Activated CD8-positive, alpha-beta T cell treated with anti-CD3 and anti-CD28 coated beads, Interleukin-2, amount 10 ng/mL, durations not matched to agents 7 days and 5 days (primary cell): ENCODE results near the gene BIN1. TPM values are rescaled to one million over a fixed set of nuclear protein-coding genes. Genes with fewer than 3 reads are reported as not detected.

Source experiments
- ATAC-seq: fragments of 150-1000 bp; cut with Tn5 transposase; one replicate; pipeline ENCODE4 v1.10.0; 2021; ENCODE audit warnings: moderate library complexity
- CTCF ChIA-PET: fragments of 350-600 bp; sonication (Branson Sonifier 250); formaldehyde crosslinking; loops from one replicate; lab custom pipeline; 2021; ENCODE audit warnings: antibody characterized with exemption; lab: Charles Lee
- POLR2A ChIA-PET: fragments of 350-600 bp; sonication (Branson Sonifier 250); formaldehyde crosslinking; loops from one replicate; lab custom pipeline; 2021; ENCODE audit warnings: antibody characterized with exemption; lab: Charles Lee
- DNase-seq: peaks from one replicate; pipeline ENCODE4 v3.0.0-alpha.2; 2020
- H3K27ac Mint-ChIP-seq: one replicate; pipeline ENCODE4 v1.8.0; 2021; ENCODE audit warnings: mild to moderate bottlenecking, mixed read lengths
- H3K27me3 Mint-ChIP-seq: one replicate; pipeline ENCODE4 v1.8.0; 2021; ENCODE audit warnings: low read depth, mixed read lengths
- H3K36me3 Mint-ChIP-seq: one replicate; pipeline ENCODE4 v1.8.0; 2021; ENCODE audit warnings: low read depth, mixed read lengths
- H3K4me1 Mint-ChIP-seq: one replicate; pipeline ENCODE4 v1.8.0; 2021; ENCODE audit warnings: low read depth, mixed read lengths
- H3K4me3 Mint-ChIP-seq: one replicate; pipeline ENCODE4 v1.8.0; 2021; ENCODE audit warnings: mild to moderate bottlenecking, mixed read lengths
- H3K9me3 Mint-ChIP-seq: one replicate; pipeline ENCODE4 v1.8.0; 2022; ENCODE audit warnings: mixed read lengths; ENCODE audit not compliant: insufficient read depth
- total RNA-seq, 2 experiments: library from RNA; stranded (reverse); gene quantifications; one replicate each; pipeline ENCODE4 v1.2.3, GENCODE V29; 2021

BIN1 gene
- total RNA-seq, 2 experiments from 2014 or later = 125 to 127 TPM

GRCh38 chr2:127143841-127144782, 37.2 kb upstream of the BIN1 start:
- DNase-seq = peak; percentile 14
- Mint-ChIP-seq H3K4me1 (no peaks in the 10 kb centered on the region), H3K4me3 (no peak overlapping the region), H3K36me3 (no peaks in the 10 kb centered on the region), H3K27ac (no peak overlapping the region), H3K9me3 (no peaks in the 10 kb centered on the region), H3K27me3 (peaks cover 15% of the 10 kb centered on the region)
- ChIA-PET POLR2A (no interaction called here), CTCF (no interaction called here)
- no peak for ATAC-seq

DNA sequence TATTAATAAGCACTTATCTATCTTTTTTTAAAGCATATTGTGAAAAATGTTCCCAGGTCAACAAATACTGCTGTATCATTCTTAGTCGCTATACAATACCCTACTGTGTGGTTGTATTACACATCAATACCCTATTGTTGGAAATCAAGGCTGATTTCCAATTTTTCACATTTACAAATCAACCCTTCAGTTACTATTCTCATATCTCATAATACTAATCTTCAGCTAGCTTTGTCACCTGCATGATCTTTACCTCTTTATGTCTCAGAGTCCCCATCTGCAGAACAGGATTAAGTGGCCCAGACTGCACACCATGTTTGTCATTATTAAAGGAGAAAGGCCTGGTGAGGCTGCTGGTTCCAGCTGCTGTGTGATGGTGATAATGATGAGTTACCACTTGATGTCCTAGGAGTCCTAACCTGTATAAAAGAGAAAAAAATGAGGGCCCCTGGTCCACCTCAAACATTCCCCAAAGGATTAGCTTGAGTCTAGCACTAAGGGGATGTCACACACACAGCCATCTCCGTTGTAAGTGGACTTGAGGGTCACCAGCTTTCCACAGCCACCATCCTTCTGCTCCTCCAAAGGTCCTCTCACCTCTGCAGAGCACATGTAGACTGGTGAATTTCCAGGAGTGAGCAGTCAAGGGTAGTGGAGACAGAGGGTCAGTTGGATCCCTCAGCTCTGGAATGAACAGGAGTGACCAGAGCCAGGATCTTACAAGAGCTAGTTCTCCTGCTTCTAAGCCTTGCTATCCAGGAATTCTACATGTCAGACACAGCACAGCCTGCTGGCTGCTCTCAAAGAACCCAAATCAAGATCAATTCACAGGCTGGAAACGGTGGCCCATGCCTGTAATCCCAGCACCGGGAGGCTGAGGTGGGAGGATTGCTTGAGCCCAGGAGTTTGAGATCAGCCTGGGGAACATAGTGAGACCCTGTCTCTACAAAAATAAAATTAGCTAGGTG, 36.0 kb upstream of the BIN1 start:
- ChIA-PET POLR2A (no interaction called here), CTCF (no interaction called here)
- Mint-ChIP-seq H3K27ac (no peak overlapping the region), H3K4me3 (no peak overlapping the region), H3K36me3 (no peaks in the 10 kb centered on the region), H3K4me1 (no peaks in the 10 kb centered on the region), H3K9me3 (no peaks in the 10 kb centered on the region), H3K27me3 (peaks cover 15% of the 10 kb centered on the region)
- DNase-seq (peak; percentile 12), ATAC-seq (no peak)

DNA sequence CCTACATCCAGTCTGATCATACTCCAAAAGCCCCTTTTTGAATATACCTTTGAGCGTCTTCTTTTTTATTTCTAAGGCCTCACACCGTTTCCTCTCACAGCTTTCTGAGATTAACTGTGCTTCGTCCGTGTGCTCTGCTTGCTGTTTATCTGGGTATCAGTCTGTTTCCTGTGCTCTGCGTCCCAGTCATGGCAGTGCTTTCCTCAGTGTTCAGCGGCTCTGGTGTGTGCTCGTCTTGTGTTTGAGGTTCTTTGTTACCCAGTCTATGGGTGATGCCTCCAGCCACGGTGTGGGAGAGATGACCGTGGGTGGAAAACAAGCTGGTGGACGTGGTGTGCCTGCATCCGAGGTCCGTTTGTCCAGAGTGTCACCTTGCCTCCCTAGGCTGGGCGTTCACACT, 33.6 kb upstream of the BIN1 start:
- peaks cover 15% of the 10 kb centered on the region for H3K27me3 Mint-ChIP-seq
- no peak overlapping the region for H3K4me3 Mint-ChIP-seq
- ChIA-PET POLR2A (no interaction called here), CTCF (no interaction called here)
- ATAC-seq (no peak), DNase-seq (no peak)
- H3K4me1 Mint-ChIP-seq = no peaks in the 10 kb centered on the region
- no peak overlapping the region for H3K27ac Mint-ChIP-seq
- no peaks in the 10 kb centered on the region for H3K9me3 Mint-ChIP-seq
- H3K36me3 Mint-ChIP-seq = no peaks in the 10 kb centered on the region

- Mint-ChIP-seq H3K4me1 (no peaks in the 10 kb centered on the region), H3K27ac (no peak overlapping the region), H3K4me3 (no peak overlapping the region), H3K27me3 (peaks cover 15% of the 10 kb centered on the region), H3K9me3 (no peaks in the 10 kb centered on the region), H3K36me3 (no peaks in the 10 kb centered on the region)
- CTCF ChIA-PET = interaction anchor here (0.6 to 1.1 kb wide), 2 partner anchors 55 to 167 kb away, joined by 3 read pairs; no protein-coding TSS in a partner anchor
- POLR2A ChIA-PET = no interaction called here
- DNase-seq (no peak), ATAC-seq (no peak)
These were observed 32.8 kb upstream of the BIN1 start for GRCh38 chr2:127139766-127140165.

DNA sequence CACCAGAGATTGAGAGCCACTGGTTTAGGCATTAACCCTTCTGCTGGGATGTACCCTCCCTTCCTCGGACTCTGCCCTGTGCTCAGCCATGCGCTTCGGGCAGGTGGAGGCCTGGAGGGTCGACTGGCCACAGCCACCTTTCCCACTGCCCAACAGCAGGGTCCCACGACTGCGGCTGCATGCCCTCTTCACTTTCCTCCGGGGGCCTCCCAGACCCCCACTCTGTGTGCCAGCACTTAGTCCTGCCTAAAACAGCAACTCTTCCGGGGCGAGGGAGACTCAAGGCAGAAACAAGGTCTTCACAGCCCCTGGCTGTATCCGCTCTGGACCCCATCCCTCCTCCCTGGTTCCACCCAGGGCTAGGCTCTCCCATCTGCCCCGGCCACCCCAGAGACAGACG, 31.3 kb upstream of the BIN1 start:
- Mint-ChIP-seq H3K4me3 (no peak overlapping the region), H3K36me3 (no peaks in the 10 kb centered on the region), H3K4me1 (no peaks in the 10 kb centered on the region), H3K27me3 (peaks cover 15% of the 10 kb centered on the region), H3K9me3 (no peaks in the 10 kb centered on the region), H3K27ac (no peak overlapping the region)
- POLR2A ChIA-PET = no interaction called here
- CTCF ChIA-PET = no interaction called here
- ATAC-seq = no peak
- no peak for DNase-seq

GRCh38 chr2:127137741-127138140, 30.8 kb upstream of the BIN1 start:
- Mint-ChIP-seq H3K36me3 (no peaks in the 10 kb centered on the region), H3K9me3 (no peaks in the 10 kb centered on the region), H3K4me1 (no peaks in the 10 kb centered on the region), H3K27me3 (peaks cover 15% of the 10 kb centered on the region), H3K4me3 (no peak overlapping the region), H3K27ac (no peak overlapping the region)
- ChIA-PET POLR2A (no interaction called here), CTCF (no interaction called here)
- peak; percentile 16 for DNase-seq
- no peak for ATAC-seq

DNA sequence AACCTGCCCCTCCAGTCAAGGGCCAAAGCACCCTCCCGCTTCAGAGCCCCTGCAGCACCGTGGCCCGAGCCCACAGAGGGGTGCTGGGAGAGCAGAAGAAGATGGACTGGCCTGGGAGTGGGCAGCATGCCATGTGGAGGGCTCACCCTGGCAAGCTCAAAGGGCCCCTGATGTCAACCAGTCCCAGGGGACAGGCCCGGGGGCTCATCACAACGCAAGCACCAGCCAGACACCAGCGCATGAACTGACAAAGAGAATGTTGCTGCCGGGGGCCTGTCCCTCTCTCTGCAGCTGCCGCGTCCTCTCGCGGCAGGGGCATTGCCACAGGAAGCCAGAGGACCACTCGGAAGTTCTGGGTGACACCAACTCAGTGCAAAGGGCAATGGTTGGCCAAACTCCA, 30.3 kb upstream of the BIN1 start:
- Mint-ChIP-seq H3K27me3 (peaks cover 15% of the 10 kb centered on the region), H3K4me1 (no peaks in the 10 kb centered on the region), H3K9me3 (no peaks in the 10 kb centered on the region), H3K4me3 (no peak overlapping the region), H3K36me3 (no peaks in the 10 kb centered on the region), H3K27ac (no peak overlapping the region)
- ATAC-seq (no peak), DNase-seq (peak; percentile 19)
- POLR2A ChIA-PET = no interaction called here
- CTCF ChIA-PET = no interaction called here

- Mint-ChIP-seq H3K4me1 (no peaks in the 10 kb centered on the region), H3K4me3 (no peak overlapping the region), H3K27ac (no peak overlapping the region), H3K9me3 (no peaks in the 10 kb centered on the region), H3K36me3 (no peaks in the 10 kb centered on the region), H3K27me3 (peaks cover 5% of the 10 kb centered on the region)
- DNase-seq (peak; percentile 17), ATAC-seq (no peak)
- ChIA-PET POLR2A (no interaction called here), CTCF (no interaction called here)
These were observed 28.2 kb upstream of the BIN1 start for GRCh38 chr2:127134833-127135830.

- no peaks in the 10 kb centered on the region for H3K9me3 Mint-ChIP-seq
These were observed 27.3 kb upstream of the BIN1 start for GRCh38 chr2:127134235-127134634.

GRCh38 chr2:127133793-127134192, 26.8 kb upstream of the BIN1 start:
- Mint-ChIP-seq H3K9me3 (no peaks in the 10 kb centered on the region), H3K36me3 (no peaks in the 10 kb centered on the region), H3K27ac (no peak overlapping the region), H3K4me3 (no peak overlapping the region), H3K4me1 (no peaks in the 10 kb centered on the region), H3K27me3 (no peaks in the 10 kb centered on the region)
- POLR2A ChIA-PET = no interaction called here
- DNase-seq = no peak
- CTCF ChIA-PET = no interaction called here
- no peak for ATAC-seq

More at GRCh38 chr2:127134235-127134634, 27.3 kb upstream of the BIN1 start:
- no peak overlapping the region for H3K4me3 Mint-ChIP-seq
- no peaks in the 10 kb centered on the region for H3K4me1 Mint-ChIP-seq
- ChIA-PET CTCF (no interaction called here), POLR2A (no interaction called here)
- DNase-seq = peak; percentile 10
- no peaks in the 10 kb centered on the region for H3K27me3 Mint-ChIP-seq
- ATAC-seq = no peak
- H3K36me3 Mint-ChIP-seq = no peaks in the 10 kb centered on the region
- H3K27ac Mint-ChIP-seq = no peak overlapping the region

GRCh38 chr2:127130421-127130820, 23.5 kb upstream of the BIN1 start:
- CTCF ChIA-PET = interaction anchor here (1.4 to 2.5 kb wide), 2 partner anchors 17 to 62 kb away, joined by 3 to 7 read pairs; no protein-coding TSS in a partner anchor
- no peak overlapping the region for H3K27ac Mint-ChIP-seq

More at GRCh38 chr2:127130421-127130820, 23.5 kb upstream of the BIN1 start:
- ATAC-seq (no peak), DNase-seq (no peak)
- POLR2A ChIA-PET = no interaction called here
- peaks cover 6% of the 10 kb centered on the region for H3K27me3 Mint-ChIP-seq
- no peaks in the 10 kb centered on the region for H3K4me1 Mint-ChIP-seq
- H3K36me3 Mint-ChIP-seq = no peaks in the 10 kb centered on the region
- H3K4me3 Mint-ChIP-seq = no peak overlapping the region
- H3K9me3 Mint-ChIP-seq = no peaks in the 10 kb centered on the region
